ENCODE results near the gene CFAP20DC.

- no peak for TF ChIP-seq CTCF (IDR thresholded peaks at IDR 0.05)
- TF ChIP-seq POLR2A (IDR thresholded peaks at IDR 0.05; ENCODE audit: low read depth): no peak
- TF ChIP-seq POLR2AphosphoS5 (IDR thresholded peaks at IDR 0.05): no peak
Observed at GRCh38 chr3:59082106-59082505, 32.3 kb upstream of the CFAP20DC start.

All from esophagus muscularis mucosa (tissue), 3 donors.